Lung (tissue), 12 donors: ENCODE results near the gene GBX2. TPM values are rescaled to one million over a fixed set of nuclear protein-coding genes. Genes with fewer than 3 reads are reported as not detected.

Experiments
- ATAC-seq: fragments of 200-7000 bp; cut with Tn5 transposase; one replicate; pipeline ENCODE4 v1.9.1; 2020; ENCODE audit warnings: moderate number of reproducible peaks; ENCODE audit not compliant: insufficient read depth, low FRiP score
- DNase-seq, 3 donors: peaks; one replicate each; pipeline ENCODE4 v3.0.0-alpha.2; 2013 to 2017
- H3K27ac ChIP-seq, 2 donors: one replicate each; pipeline ENCODE4 v1.5.1; 2013; ENCODE audit warnings: mild to moderate bottlenecking in 2 of 2, moderate library complexity in 2 of 2, control low read depth in 1 of 2, inconsistent platforms in 1 of 2, low read depth in 1 of 2, low read length in 1 of 2
- H3K27me3 ChIP-seq, 3 donors: one replicate each; pipeline ENCODE4 v1.5.1; 2013; ENCODE audit warnings: low read length in 2 of 3; ENCODE audit not compliant: control insufficient read depth in 3 of 3, insufficient read depth in 3 of 3
- H3K36me3 ChIP-seq, 4 donors: one replicate each; pipeline ENCODE4 v1.5.1; 2013; ENCODE audit warnings: low read length in 4 of 4, mild to moderate bottlenecking in 1 of 4, moderate library complexity in 1 of 4; ENCODE audit not compliant: control insufficient read depth in 4 of 4, insufficient read depth in 4 of 4
- H3K4me1 ChIP-seq, 5 donors: one replicate each; pipeline ENCODE4 v1.5.1; 2013; ENCODE audit warnings: low read length in 5 of 5, mild to moderate bottlenecking in 2 of 5, moderate library complexity in 1 of 5; ENCODE audit not compliant: control insufficient read depth in 5 of 5, insufficient read depth in 5 of 5
- H3K4me3 ChIP-seq: one replicate; pipeline ENCODE4 v1.5.1; 2013; ENCODE audit warnings: mild to moderate bottlenecking, control low read depth, moderate library complexity
- H3K9ac ChIP-seq, 2 donors: one replicate each; pipeline ENCODE4 v1.5.1; 2013; ENCODE audit warnings: low read length in 2 of 2, control low read depth in 1 of 2; ENCODE audit not compliant: insufficient read depth in 1 of 2
- H3K9me3 ChIP-seq, 4 donors: one replicate each; pipeline ENCODE4 v1.5.1; 2013; ENCODE audit warnings: low read length in 3 of 4, mild to moderate bottlenecking in 1 of 4, moderate library complexity in 1 of 4; ENCODE audit not compliant: control insufficient read depth in 4 of 4, insufficient read depth in 3 of 4
- CTCF ChIP-seq: IDR thresholded peaks from 2 replicates; pipeline ENCODE4 v1.5.1; 2012; ENCODE audit warnings: mild to moderate bottlenecking; ENCODE audit errors: control extremely low read depth, extremely low read depth
- WGBS, 2 donors: extraction: QIAGEN DNeasy Blood & Tissue Kit; methylation state at CpG; one replicate each; pipeline ENCODE4 v1.1.7; 2013; 5-methylcytosine and 5-hydroxymethylcytosine counted together
- polyA plus RNA-seq, 2 donors: library from polyadenylated mRNA; stranded (reverse); fragments of 200-250 nt; gene quantifications; one replicate each; pipeline ENCODE4 v1.2.1, GENCODE V29; 2013
- total RNA-seq, 2 donors: library from RNA; depleted of rRNA in 1 of 2; stranded (reverse); fragments of >200 nt in 1 of 2; gene quantifications; one replicate each; pipeline ENCODE4 v1.2.1, GENCODE V29; 2014 to 2021
- donor health status: control.
- donor health status: control.
- donor health status: Bipolar disorder and iron deficiency.
- donor health status: healthy.
- donor health status: DM: yes; HTN: yes; CAD: no.

GBX2 gene
- total and polyA plus RNA-seq, 4 donors, result 0.17 TPM; not detected in 3

- H3K27ac ChIP-seq, result no peak overlapping the region
- H3K27me3 ChIP-seq, result no peaks in the 10 kb centered on the region
- ATAC-seq (no peak), DNase-seq (no peak)
- no peaks in the 10 kb centered on the region for H3K9me3 ChIP-seq
- no peaks in the 10 kb centered on the region for H3K4me1 ChIP-seq
- H3K36me3 ChIP-seq, result no peaks in the 10 kb centered on the region
- H3K9ac ChIP-seq, result no peak overlapping the region
- no peak overlapping the region for H3K4me3 ChIP-seq
- 94 to 98% methylated on average over 2 of the region's 2 CpGs for WGBS, 2 donors
- no peak for TF ChIP-seq CTCF
These were observed 22.5 kb upstream of the GBX2 start for GRCh38 chr2:236190674-236191073.

GRCh38 chr2:236184701-236185100, 16.5 kb upstream of the GBX2 start:
- Histone ChIP-seq H3K4me1 (no peaks in the 10 kb centered on the region), H3K9me3 (no peaks in the 10 kb centered on the region), H3K9ac (no peak overlapping the region), H3K36me3 (no peaks in the 10 kb centered on the region), H3K4me3 (no peak overlapping the region), H3K27ac (no peak overlapping the region), H3K27me3 (peaks cover under 1 to 23% (median 19%) of the 10 kb centered on the region in 3 donors)
- WGBS, 2 donors, result 91 to 94% methylated on average over 4 of the region's 4 CpGs
- no peak for ATAC-seq
- DNase-seq, result no peak
- no peak for TF ChIP-seq CTCF

- DNase-seq, result peak; percentile 68 to 75 (median 75)
- WGBS, 2 donors, result 14 to 18% methylated on average over 9 of the region's 9 CpGs
- ATAC-seq, result no peak
- peak; percentile 22 for TF ChIP-seq CTCF
- Histone ChIP-seq H3K27ac (no peak overlapping the region), H3K36me3 (no peaks in the 10 kb centered on the region), H3K4me3 (no peak overlapping the region), H3K9ac (no peak overlapping the region), H3K4me1 (peaks cover 0 to 14% (median 2%) of the 10 kb centered on the region in 5 donors), H3K9me3 (peaks cover 0 to 2% (median 0%) of the 10 kb centered on the region in 4 donors), H3K27me3 (peaks cover 3 to 53% (median 52%) of the 10 kb centered on the region in 3 donors)
These were observed 12.8 kb upstream of the GBX2 start for GRCh38 chr2:236180831-236181453.
